HG02870 (cell line): ENCODE data around the gene RNF13.
"Not testable (repeated sequence)": the region's sequence is repeated elsewhere in the genome, so short reads cannot be mapped to it uniquely, and the experiment has no call there.

Source experiments
- ATAC-seq: cut with Tn5 transposase; IDR thresholded peaks from one replicate; pipeline ENCODE4 v1.9.1; 2021; ENCODE audit warnings: mild to moderate bottlenecking, moderate library complexity; ENCODE audit not compliant: unreplicated experiment

RNF13 gene

GRCh38 chr3:149800693-149801092, 12.3 kb upstream of the RNF13 start:
- no peak for ATAC-seq

GRCh38 chr3:149801195-149801594, 11.8 kb upstream of the RNF13 start:
- no peak for ATAC-seq

DNA sequence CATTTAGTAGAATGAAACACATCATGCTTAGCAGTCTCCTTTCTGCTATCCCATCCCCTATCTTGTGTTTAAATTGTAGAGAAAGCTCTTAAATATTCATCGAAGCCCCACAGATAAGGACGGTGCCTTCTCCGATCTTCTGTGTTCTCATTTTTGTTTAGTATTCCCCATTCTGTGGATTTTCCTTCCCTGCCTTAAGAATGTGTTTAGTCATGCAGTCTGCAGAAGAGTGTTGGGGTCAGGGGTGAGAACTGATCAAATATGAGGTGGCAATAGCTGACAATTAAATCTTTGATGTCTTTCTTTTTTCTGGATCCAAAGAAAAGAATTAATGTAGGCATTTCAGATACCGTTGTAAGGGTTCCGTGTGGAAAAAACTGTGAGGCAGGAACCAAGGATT, 11.4 kb upstream of the RNF13 start:
- ATAC-seq: no peak

DNA sequence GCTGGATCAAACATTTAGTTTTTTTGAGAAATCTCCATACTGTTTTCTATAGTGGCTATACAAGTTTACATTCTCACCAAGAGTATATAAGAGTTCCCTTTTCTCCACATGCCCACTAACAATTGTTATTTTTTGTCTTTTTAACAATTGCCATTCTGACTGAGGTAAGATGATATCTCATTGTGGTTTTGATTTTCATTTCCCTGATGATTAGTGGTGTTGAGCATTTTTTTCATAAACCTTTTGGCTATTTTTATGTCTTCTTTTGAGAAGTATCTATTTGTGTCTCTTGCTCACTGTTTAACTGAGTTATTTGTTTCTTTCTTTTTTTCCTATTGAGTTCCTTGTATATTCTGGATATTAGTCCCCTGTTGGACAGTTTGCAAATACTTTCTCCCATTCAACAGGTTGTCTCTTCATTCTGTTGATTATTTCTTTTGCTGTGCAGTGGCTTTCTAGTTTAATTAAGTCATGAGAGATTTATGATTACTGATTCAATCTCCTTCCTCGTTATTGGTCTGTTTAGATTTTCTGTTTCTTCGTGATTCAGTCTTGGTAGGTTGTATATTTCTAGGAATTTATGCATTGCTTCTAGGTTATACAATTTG, 6.7 kb upstream of the RNF13 start:
- ATAC-seq: no peak

- ATAC-seq: no peak
Measured at GRCh38 chr3:149808209-149808829, 4.7 kb upstream of the RNF13 start.

DNA sequence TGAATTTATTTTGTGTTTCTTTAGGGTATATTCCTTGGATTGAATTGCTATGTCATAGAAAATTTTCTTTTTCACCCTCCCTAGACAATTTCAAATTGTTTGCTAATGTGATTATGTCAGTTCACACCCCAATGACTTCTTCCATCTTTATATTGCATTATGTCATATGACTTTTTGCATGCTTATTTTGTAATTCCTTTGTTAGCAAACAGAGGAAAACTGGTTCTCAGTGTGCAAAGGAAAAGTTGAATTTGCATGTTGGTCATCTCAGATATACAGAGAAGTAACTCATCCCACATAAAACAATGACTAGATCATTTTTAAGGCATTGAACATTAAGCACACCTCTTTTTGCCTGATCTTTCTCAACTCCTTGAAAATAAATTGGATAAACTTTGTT, 3.3 kb upstream of the RNF13 start:
- no peak for ATAC-seq

- ATAC-seq: no peak
Measured at GRCh38 chr3:149810846-149811245, 2.2 kb upstream of the RNF13 start.

DNA sequence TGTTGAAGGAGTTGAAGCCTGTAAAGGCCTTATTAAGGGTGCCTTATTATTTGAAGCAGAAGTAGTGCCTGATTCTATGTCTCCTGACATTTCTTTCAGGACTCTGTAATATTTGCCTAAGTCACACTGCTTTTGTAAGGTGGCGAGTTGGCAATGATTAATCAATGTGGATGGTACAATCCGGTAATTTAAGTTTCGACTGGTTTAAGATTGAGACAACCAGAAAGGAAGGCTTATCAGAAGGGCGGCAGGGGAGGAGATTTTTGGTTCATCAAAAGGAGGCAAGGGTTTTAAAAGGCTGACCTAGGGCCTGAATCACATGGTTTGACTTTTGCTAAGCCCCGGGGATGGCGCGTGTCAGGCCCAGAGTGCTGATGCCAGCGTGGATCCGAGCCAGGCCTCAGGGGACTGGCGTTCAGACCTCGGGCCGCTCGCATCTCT, 830 bp upstream of the RNF13 start:
- no peak for ATAC-seq

DNA sequence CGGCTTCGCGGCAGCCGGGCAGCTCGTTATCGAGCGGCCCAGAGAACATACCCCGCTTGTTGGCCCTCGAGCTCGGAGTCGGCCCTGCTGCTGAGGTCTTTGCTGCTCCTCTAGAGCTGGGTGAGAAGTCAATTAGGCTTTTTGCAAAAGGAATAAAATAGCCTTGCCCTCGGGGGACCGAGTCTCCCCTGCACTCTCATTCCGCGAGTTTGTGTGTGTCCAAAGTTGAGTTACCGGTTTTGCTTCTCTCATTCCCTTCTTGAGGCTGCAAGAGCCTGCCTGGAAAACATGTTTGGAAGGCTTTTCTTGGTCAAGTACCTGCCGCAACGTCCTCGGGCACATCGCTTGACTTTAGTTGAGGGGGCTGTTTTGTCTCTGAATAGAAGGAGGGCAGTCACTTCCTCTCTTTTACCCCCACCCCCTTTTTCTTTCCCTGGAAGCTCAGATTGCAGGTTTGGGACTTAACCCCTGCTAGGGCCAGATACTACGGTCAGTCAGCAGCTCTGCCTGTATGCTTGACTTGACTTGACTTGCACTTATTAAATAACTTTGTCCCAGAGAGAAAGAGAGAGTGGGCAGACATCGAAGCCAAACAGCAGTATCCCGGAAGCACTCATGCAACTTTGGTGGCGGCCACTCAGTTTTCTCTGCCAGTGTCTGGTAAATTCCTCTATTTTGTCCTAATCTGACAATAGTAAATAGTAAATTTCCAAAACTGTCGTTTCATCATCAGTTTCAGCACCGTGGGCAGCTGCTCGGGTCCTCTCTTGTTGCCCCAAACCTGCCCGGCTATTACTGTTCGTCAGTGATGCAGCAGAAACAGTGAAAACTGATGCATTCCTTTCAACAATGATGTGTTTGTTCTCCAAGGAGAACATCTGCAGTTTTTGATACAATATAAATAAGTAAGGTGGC, 609 bp downstream of the RNF13 start:
- peak; percentile 15 for ATAC-seq

GRCh38 chr3:149815321-149815720, 2.3 kb downstream of the RNF13 start:
- ATAC-seq: no peak

- ATAC-seq: no peak
Measured at GRCh38 chr3:149815728-149816127, 2.7 kb downstream of the RNF13 start.

DNA sequence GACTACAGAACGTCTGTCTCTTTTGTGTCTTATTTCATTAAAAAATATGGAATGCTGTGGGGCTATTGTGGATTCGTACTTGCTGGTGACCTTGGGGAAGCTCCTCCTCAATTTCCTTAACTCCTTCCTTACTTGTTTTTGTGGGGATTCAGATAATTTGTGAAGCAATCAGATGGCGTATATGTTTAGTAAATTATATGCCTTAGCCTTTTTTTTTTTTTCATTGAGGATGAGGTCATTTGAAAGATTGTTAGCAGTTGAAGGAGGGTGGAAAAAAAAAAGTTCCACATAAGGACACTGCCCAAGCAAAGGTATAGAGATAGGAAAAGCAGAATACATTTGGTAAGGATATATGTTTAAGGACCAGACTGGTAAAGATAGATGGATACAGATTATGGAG, 3.3 kb downstream of the RNF13 start:
- no peak for ATAC-seq

- ATAC-seq: no peak
Measured at GRCh38 chr3:149816986-149817385, 4.0 kb downstream of the RNF13 start.

GRCh38 chr3:149819432-149819831, 6.4 kb downstream of the RNF13 start:
- ATAC-seq: no peak

- no peak for ATAC-seq
Measured at GRCh38 chr3:149820183-149820582, 7.2 kb downstream of the RNF13 start.

GRCh38 chr3:149826636-149827035, 13.6 kb downstream of the RNF13 start:
- ATAC-seq: no peak

DNA sequence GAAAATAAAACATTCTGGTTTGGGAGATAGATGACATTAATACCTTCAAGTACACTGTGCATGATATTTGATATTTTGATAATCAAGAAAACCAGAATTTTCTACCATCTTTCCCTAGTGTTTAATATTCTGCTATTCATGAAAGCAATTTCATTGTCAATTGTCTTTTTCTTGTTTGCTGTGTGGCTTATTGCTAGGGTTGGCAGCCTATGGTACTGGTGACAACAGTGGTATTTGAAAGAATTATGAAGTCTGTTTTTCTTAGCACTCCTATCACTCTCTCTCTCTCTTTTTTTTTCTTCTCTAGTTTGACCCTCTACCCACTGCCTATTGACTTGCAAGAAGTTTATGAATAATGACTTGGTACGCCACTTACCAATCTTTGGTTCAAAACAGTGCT, 15.4 kb downstream of the RNF13 start:
- ATAC-seq: no peak

- ATAC-seq: not testable (repeated sequence)
Measured at GRCh38 chr3:149829631-149830030, 16.6 kb downstream of the RNF13 start.

GRCh38 chr3:149830902-149831301, 17.9 kb downstream of the RNF13 start:
- no peak for ATAC-seq

- no peak for ATAC-seq
Measured at GRCh38 chr3:149831321-149831720, 18.3 kb downstream of the RNF13 start.

GRCh38 chr3:149832086-149832485, 19.1 kb downstream of the RNF13 start:
- ATAC-seq: no peak

- ATAC-seq: no peak
Measured at GRCh38 chr3:149833241-149833640, 20.2 kb downstream of the RNF13 start.
